Stimulated activated naive CD4-positive, alpha-beta T cell treated with Interleukin-2 at 50 U/mL for 16 hours (primary cell): ENCODE data around the gene CBLC.
"Not testable (repeated sequence)": the region's sequence is repeated elsewhere in the genome, so short reads cannot be mapped to it uniquely, and the experiment has no call there.

ENCODE experiments used
- DNase-seq: peaks from one replicate; lab custom pipeline; 2025; lab: John Stamatoyannopoulos, UW

Gene CBLC

DNA sequence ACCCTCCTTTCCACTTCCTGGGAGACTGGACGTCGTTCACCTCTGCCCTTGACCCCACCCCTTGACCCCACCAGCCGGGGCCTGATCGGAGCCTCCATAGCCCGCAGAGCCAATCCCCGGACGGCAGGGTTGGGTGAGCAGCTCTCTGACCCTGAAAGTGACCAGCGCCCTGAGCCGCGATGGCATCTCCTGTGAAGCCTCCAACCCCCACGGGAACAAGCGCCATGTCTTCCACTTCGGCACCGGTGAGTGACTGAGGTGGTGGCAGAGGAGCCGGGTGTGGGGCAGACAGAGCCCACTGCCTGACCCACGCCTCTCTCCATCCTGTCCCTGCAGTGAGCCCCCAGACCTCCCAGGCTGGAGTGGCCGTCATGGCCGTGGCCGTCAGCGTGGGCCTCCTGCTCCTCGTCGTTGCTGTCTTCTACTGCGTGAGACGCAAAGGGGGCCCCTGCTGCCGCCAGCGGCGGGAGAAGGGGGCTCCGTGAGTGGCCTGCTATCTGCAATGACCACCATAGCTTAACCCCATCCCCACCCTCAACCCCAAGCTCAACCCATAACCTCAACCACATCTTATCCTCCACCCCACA is 41.6 kb downstream of the CBLC start:
- no peak for DNase-seq

- no peak for DNase-seq
These were observed 43.2 kb downstream of the CBLC start for GRCh38 chr19:44820648-44821609.

GRCh38 chr19:44822177-44822576 is 44.5 kb downstream of the CBLC start:
- no peak for DNase-seq

DNA sequence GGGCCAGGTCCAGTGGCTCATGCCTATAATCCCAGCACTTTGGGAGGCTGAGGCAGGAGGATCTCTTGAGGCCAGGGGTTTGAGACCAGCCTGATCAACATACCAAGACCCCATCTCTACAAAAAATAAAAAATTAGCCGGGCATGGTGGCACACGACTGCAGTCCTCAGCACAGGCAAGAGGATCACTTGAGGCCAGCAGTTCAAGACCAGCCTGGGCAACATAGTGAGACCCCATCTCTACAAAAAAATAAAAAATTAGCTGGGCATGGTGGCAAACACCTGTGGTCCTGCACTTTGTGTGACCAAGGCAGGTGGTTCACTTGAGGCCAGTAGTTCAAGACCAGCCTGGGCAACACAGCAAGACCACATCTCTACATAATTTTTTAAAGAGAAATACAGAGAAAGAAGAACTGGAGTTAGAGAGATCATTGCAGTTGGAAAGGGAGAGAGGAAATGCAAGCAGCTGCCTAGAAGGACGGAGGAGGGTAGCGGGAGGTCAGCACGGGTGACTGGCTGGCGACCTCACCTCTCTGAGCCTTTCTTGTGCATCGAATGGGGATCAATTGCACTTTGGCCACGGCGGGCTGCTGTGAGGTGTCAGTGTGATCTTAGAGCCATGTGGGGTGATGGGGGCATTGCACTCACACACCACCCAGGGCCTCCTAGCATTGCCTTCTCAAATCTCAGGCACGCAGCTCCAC is 45.1 kb downstream of the CBLC start:
- DNase-seq = no peak

DNA sequence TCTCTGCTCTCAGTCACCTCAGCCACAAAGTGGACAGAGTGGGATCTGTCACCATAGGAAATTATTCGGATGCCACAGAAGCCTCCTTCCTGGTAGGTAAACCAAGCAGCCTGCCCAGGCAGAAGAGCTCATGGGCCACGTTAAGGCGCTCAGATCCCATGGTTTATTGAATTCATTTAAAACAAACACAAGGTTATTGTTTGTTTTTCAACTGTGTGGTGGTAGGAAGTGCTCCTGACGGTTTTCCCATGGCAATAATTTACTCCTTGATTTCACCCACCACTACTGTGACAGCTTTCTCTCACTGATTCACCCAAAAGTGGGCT is 45.6 kb downstream of the CBLC start:
- no peak for DNase-seq

DNA sequence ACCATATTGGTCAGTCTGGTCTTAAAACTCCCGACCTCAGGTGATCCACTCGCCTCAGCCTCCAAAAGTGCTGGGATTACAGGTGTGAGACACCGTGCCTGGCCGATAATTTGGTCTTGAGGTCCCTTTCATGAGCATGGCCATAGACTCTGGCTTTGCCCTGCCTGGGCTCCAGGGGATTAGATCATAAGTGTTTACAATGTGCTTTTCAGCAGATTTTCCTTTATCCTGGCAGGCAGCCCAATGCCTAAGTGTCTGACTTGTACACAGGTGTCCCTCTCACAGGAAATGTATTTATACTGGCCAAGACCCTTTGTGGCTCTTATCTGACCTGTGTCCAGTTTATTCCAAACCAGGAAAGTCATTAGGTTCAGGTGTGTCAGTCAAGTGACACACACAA is 47.1 kb downstream of the CBLC start:
- no peak for DNase-seq

DNA sequence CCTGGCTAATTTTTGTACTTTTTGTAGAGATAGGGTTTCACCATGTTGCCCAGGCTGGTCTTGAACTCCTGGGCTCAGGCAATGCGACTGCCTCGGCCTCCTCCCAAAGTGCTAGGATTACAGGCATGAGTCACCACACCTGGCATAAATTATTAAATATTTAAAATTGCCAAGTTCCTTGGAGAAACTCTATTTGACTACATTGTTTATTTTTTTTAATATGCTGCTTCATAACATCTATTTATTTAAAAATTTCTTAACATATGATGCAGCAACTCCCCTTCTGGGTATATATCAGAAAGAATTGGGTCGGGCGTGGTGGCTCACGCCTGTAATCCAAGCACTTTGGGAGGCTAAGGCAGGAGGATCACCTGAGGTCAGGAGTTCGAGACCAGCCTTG is 55.2 kb downstream of the CBLC start:
- DNase-seq = not testable (repeated sequence)

GRCh38 chr19:44834399-44834798 is 56.7 kb downstream of the CBLC start:
- DNase-seq = not testable (repeated sequence)

DNA sequence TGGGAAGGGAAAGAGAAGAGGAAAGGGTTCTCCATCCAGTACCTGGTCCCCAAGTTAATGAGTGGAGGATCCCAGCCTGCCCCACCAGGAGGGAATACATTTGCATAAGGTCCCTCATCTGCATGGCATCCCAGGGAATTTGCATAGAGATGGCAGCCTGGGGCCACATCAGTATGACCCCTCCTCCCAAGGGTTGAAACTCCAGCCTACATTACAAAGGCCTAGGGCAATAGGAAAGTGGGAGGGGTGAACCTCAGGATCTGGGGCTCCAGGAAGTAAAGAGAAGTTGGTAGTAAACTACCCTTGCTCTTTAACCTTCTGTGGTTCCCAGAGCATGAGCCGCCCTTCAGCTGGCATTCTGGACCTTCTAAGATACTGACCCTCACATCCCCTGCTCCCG is 61.6 kb downstream of the CBLC start:
- no peak for DNase-seq

- no peak for DNase-seq
These were observed 63.1 kb downstream of the CBLC start for GRCh38 chr19:44840811-44841210.

DNA sequence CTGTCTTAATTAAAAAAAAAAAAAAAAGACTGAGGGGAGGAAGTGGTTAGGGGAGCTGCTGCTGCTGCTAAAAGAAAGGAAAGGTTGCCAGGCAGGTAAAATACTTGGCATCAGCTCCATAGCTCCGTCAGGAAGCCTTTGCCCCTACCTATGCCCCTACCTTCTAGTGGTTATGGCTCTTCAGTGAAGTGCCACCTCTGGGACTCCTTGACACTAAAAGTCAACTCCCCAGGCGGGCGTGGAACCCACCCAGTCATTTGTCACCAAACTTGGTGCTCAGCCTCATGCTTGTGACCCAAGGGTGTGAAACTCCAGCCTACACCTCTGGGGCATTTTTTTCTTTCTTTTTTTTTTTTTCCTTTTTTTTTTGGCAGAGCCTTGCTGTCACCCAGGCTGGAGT is 63.5 kb downstream of the CBLC start:
- DNase-seq = no peak

DNA sequence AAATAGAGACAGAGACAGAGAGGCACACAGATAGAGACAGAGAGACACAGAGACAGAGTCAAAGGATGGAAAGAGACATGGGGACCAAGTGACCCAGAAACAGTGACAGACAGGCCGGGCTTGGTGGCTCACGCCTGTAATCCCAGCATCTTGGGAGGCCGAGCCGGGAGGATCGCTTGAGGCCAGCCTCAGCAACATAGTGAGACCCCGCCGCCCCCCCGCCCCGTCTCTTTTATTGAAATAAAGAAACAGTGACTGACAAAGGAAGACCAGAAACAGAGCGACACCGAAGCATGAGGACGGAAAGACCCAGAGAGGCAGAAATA is 67.6 kb downstream of the CBLC start:
- DNase-seq = no peak

DNA sequence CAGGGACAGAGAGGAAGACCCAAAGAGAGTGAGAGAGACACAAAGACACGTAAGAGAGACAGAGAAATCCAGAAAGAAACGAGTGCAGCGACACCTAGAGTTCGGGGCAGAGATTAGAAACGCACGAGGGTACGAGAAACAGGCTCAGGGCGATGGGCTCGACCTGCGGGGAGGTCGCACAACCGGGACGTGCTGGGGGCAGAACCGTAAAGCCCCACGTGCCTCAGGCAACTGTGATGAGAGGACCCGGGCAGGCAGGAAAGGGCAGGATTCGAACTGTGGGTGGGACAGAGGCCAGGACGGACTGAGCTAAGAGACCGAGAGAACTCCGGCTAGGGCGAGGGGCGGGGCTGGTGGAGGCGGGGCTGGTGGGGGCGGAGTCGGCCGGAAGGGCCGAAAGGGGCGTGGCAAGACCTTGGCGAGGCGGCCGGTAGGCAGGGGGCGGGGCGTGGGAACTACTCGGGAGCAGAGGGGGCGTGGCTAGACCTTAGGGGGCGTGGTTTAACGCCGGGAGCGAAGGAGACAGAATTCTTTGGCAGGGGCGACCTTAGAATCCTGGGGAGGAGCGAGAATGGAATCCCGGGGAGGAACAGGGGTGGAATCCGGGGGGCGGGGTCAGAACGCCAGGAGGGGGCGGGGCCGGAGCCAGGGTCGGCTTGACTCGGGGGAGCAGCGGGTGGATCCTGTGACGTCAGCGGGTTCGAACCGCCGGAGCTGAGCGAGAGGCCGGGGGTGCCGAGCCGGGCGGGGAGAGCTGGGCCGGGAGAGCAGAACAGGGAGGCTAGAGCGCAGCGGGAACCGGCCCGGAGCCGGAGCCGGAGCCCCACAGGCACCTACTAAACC is 68.1 kb downstream of the CBLC start, which contains the start of gene NECTIN2:
Gene NECTIN2 (plus strand): TSS at position 686 of the 843 bp plus-strand sequence. CDS start 229 bp downstream, outside the sequence.
- DNase-seq = peak; percentile 83

- no peak for DNase-seq
These were observed 68.9 kb downstream of the CBLC start for GRCh38 chr19:44846455-44847143.

DNA sequence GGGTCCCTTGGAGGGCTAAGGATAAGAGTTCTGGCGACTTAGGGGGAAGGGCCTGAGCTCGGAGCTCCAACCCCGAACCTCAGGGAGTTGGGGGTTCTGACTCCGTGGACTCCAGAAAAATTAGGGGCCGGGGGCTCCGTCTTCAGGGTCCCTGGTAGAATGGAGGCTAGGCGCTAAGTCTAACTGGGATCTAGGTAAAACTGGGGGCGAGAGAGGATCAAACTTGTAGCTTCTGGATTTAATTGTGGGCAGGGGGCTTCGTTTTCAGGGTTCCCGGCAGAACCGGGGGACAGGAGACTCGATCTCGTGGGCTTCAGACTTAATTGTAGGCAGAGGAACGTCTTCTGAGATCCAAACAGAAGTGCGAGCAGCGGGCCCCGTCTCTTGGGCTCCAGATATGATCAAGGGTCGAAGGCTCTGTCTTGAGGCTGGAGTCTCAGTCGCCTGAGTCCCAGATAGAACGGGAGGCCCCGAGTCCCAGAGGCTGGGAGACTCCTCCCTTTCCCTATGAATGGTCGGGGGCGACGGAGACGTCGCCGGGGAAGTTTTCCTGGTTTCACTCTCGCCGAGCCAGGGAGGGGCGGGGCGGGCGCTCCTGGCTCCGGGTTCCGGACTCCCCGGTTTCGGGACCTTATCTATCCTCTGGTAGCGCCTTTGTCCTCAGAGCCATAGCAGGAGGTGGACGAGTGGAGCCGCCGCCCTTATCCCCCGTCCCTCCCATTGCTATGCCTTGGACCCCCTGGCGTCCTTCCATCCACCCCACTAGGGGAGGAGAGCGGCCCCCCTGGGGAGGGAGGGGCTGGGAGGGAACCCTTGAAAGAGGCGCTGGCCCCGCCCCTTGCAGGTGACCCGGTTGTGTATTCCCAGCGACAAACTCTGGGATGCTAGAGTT is 69.7 kb downstream of the CBLC start:
- no peak for DNase-seq

DNA sequence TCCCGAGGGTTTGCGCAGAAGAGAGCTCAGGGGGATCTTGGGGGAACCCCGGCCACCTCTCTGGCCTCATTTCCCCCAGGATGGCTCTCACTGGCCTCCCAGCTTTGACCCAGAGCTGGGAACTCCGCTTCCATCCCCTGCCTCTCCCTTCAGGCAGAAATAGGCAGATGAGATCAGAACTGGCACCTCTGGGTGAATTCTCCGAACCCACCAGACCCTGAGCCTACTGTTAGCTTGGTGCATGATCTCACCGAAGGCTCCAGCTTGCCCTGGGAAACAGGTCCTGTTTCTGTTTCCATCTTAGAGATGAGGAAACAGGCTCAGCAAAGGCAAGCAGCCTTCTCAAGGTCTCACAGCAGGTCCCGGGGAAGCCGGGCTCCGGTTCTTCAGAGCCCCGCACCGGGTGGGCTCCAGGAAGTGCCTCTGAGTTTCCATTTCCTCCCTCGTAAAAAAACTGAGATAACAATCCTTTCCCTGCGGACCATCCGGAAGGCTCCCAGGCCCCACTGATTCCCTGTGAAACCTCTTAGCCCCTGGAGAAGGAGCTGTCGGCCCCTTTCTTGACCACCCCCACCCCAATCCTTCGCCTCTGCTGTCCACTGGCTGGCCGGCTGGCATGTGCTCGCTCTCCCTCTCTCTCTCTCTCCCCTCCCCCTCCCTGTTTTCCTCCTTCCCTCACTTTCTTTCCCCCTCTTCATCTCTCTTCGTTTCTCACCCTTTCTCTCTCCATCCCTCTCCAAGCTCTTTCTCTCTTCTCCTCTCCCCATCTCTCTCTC is 70.5 kb downstream of the CBLC start:
- no peak for DNase-seq

DNA sequence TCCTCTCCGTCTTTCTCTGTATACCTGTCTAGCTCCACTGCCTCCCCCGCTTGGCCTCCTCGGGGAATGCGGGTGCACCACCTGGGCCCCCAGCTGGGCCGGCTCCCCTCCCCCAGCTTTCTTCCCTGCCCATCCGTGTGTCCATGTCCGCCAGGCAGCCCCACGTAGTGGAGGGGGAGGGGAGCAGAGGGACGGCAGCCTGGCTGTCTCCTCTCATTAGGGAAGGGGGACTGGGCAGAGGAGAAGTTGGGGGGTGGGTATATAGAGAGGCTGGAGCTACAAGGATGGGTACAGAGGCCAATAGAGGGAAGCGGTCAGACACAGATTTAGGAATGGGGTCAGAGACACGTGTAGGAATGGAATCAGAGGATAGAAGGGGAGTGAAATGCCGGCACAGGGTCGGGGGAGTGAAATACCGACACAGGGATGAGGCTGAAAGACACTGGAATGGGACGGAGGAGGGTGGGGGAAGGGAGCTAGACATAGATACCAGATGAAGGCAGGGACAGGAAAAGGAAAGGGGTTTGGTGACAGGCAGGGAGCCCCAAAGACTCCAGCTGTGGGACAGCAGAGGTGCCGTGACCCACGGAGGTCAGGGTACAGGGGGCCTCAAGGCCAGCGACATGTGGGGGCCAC is 71.2 kb downstream of the CBLC start:
- no peak for DNase-seq
